Activated CD8-positive, alpha-beta memory T cell treated with anti-CD3 and anti-CD28 coated beads for 36 hours (primary cell): ENCODE data around the gene PSMF1. TPM values are rescaled to one million over a fixed set of nuclear protein-coding genes. Genes with fewer than 3 reads are reported as not detected.

Experiments
- CTCF ChIA-PET: fragments of 350-600 bp; sonication (Branson Sonifier 250); formaldehyde crosslinking; loops from one replicate; lab custom pipeline; 2021; ENCODE audit warnings: antibody characterized with exemption; lab: Charles Lee
- POLR2A ChIA-PET: fragments of 350-600 bp; sonication (Branson Sonifier 250); formaldehyde crosslinking; loops from one replicate; lab custom pipeline; 2021; ENCODE audit warnings: antibody characterized with exemption; lab: Charles Lee
- total RNA-seq, 2 experiments: library from RNA; stranded (reverse); gene quantifications; one replicate each; pipeline ENCODE4 v1.2.3, GENCODE V29; 2021

The PSMF1 gene
- 100 to 1,000 TPM; 174 to 178 TPM for total RNA-seq

- ChIA-PET POLR2A (no interaction called here), CTCF (interaction anchor here (1.8 kb wide), 1 partner anchor 10 kb away, joined by 6 read pairs; no protein-coding TSS in a partner anchor)
Observed at GRCh38 chr20:1118336-1119127, at the start of gene PSMF1. Gene PSMF1 (plus strand): TSS chr20:1118602. CDS start chr20:1118774, 172 bp downstream.

GRCh38 chr20:1072258-1072657 is 46.1 kb upstream of the PSMF1 start:
- POLR2A ChIA-PET, result no interaction called here
- CTCF ChIA-PET, result no interaction called here

GRCh38 chr20:1075616-1076015 is 42.8 kb upstream of the PSMF1 start:
- ChIA-PET CTCF (no interaction called here), POLR2A (no interaction called here)

GRCh38 chr20:1081891-1082290 is 36.5 kb upstream of the PSMF1 start:
- POLR2A ChIA-PET, result no interaction called here
- CTCF ChIA-PET, result no interaction called here

GRCh38 chr20:1083431-1084080 is 34.8 kb upstream of the PSMF1 start:
- CTCF ChIA-PET, result no interaction called here
- POLR2A ChIA-PET, result no interaction called here

GRCh38 chr20:1085492-1086276 is 32.7 kb upstream of the PSMF1 start:
- ChIA-PET CTCF (interaction anchor here (0.6 kb wide), 1 partner anchor 1438 kb away, joined by 4 read pairs; no protein-coding TSS in a partner anchor), POLR2A (no interaction called here)

- ChIA-PET POLR2A (no interaction called here), CTCF (no interaction called here)
Observed at GRCh38 chr20:1086277-1087213, 31.9 kb upstream of the PSMF1 start.

GRCh38 chr20:1087311-1087905 is 31.0 kb upstream of the PSMF1 start:
- ChIA-PET CTCF (interaction anchor here (0.6 to 1.4 kb wide), 2 partner anchors 21 to 875 kb away, joined by 3 to 5 read pairs; no protein-coding TSS in a partner anchor), POLR2A (no interaction called here)

GRCh38 chr20:1094751-1095150 is 23.7 kb upstream of the PSMF1 start:
- POLR2A ChIA-PET, result no interaction called here

GRCh38 chr20:1101533-1101932 is 16.9 kb upstream of the PSMF1 start:
- ChIA-PET CTCF (no interaction called here), POLR2A (no interaction called here)

More at GRCh38 chr20:1094751-1095150, 23.7 kb upstream of the PSMF1 start:
- CTCF ChIA-PET, result no interaction called here

GRCh38 chr20:1102016-1102415 is 16.4 kb upstream of the PSMF1 start:
- ChIA-PET CTCF (no interaction called here), POLR2A (no interaction called here)

- CTCF ChIA-PET, result no interaction called here
- POLR2A ChIA-PET, result no interaction called here
Observed at GRCh38 chr20:1103751-1104150, 14.7 kb upstream of the PSMF1 start.

GRCh38 chr20:1105599-1106194 is 12.7 kb upstream of the PSMF1 start:
- ChIA-PET POLR2A (no interaction called here), CTCF (no interaction called here)

GRCh38 chr20:1107176-1107575 is 11.2 kb upstream of the PSMF1 start:
- ChIA-PET POLR2A (no interaction called here), CTCF (interaction anchor here (1.0 kb wide), 1 partner anchor 105 kb away, joined by 5 read pairs; no protein-coding TSS in a partner anchor)

- CTCF ChIA-PET, result interaction anchor here (0.7 to 1.5 kb wide), 14 partner anchors 9 to 153 kb away, joined by 3 to 6 read pairs (median 4); partner anchors contain the start of gene PSMF1
- POLR2A ChIA-PET, result no interaction called here
Observed at GRCh38 chr20:1108437-1108920, 9.9 kb upstream of the PSMF1 start.

GRCh38 chr20:1112908-1113307 is 5.5 kb upstream of the PSMF1 start:
- ChIA-PET CTCF (no interaction called here), POLR2A (no interaction called here)

GRCh38 chr20:1118004-1118335 is 432 bp upstream of the PSMF1 start:
- ChIA-PET POLR2A (no interaction called here), CTCF (interaction anchor here (0.7 kb wide), 1 partner anchor 10 kb away, joined by 3 read pairs; no protein-coding TSS in a partner anchor)

GRCh38 chr20:1119128-1119505 is 715 bp downstream of the PSMF1 start:
- ChIA-PET POLR2A (no interaction called here), CTCF (interaction anchor here (1.8 kb wide), 1 partner anchor 10 kb away, joined by 6 read pairs; no protein-coding TSS in a partner anchor)
